PFSK-1 (cell line): ENCODE results near the gene PAQR6.

Experiments
- FOXP2 ChIP-seq: optimal IDR thresholded peaks from 2 replicates; pipeline ENCODE3; 2011; ENCODE audit warnings: borderline replicate concordance, control low read depth, inconsistent platforms; ENCODE audit not compliant: insufficient read depth; ENCODE audit errors: extremely low read length, extremely low read depth
- POLR2AphosphoS5 ChIP-seq: IDR thresholded peaks from 2 replicates; pipeline ENCODE4 v1.6.1; 2012; ENCODE audit warnings: low read depth, mild to moderate bottlenecking, control low read depth, low read length, moderate library complexity
- REST ChIP-seq, 2 experiments: IDR thresholded peaks; 2 replicates each; pipeline versions ENCODE4 v1.6.1 to v1.8.0; 2011 to 2012; ENCODE audit warnings: low read depth in 2 of 2, low read length in 2 of 2, control low read depth in 1 of 2, inconsistent platforms in 1 of 2, mild to moderate bottlenecking in 1 of 2, moderate library complexity in 1 of 2; ENCODE audit not compliant: insufficient read depth in 1 of 2
- SIN3A ChIP-seq: IDR thresholded peaks from 2 replicates; pipeline ENCODE4 v1.6.1; 2012; ENCODE audit warnings: mild to moderate bottlenecking, low read length, moderate library complexity, borderline replicate concordance; ENCODE audit not compliant: insufficient read depth
- TAF1 ChIP-seq: IDR thresholded peaks from 2 replicates; pipeline ENCODE4 v1.6.1; 2012; ENCODE audit warnings: low read length, control low read depth, borderline replicate concordance; ENCODE audit not compliant: insufficient read depth

PAQR6 gene

GRCh38 chr1:156270314-156270713 lies 22.5 kb upstream of the PAQR6 start:
- TF ChIP-seq TAF1 = no peak
- no peak for TF ChIP-seq FOXP2
- TF ChIP-seq REST (IDR thresholded peaks at IDR 0.05; ENCODE audit: insufficient read depth in 1 of 2, low read depth in 2 of 2, low read length in 2 of 2) = no peak
- no peak for TF ChIP-seq POLR2AphosphoS5
- TF ChIP-seq SIN3A = no peak

- no peak for TF ChIP-seq SIN3A
- TF ChIP-seq FOXP2 = no peak
- no peak for TF ChIP-seq REST (IDR thresholded peaks at IDR 0.05; ENCODE audit: insufficient read depth in 1 of 2, low read depth in 2 of 2, low read length in 2 of 2)
- TF ChIP-seq TAF1 = no peak
- no peak for TF ChIP-seq POLR2AphosphoS5
Observed at GRCh38 chr1:156268336-156268735, 20.5 kb upstream of the PAQR6 start.

- TF ChIP-seq FOXP2 = no peak
- no peak for TF ChIP-seq SIN3A
- TF ChIP-seq TAF1 = no peak
- TF ChIP-seq REST (IDR thresholded peaks at IDR 0.05; ENCODE audit: insufficient read depth in 1 of 2, low read depth in 2 of 2, low read length in 2 of 2) = no peak
- TF ChIP-seq POLR2AphosphoS5 = no peak
Observed at GRCh38 chr1:156266051-156266450, 18.2 kb upstream of the PAQR6 start.

- TF ChIP-seq POLR2AphosphoS5 (no peak), TAF1 (no peak), SIN3A (no peak), REST (IDR thresholded peaks at IDR 0.05; ENCODE audit: insufficient read depth in 1 of 2, low read depth in 2 of 2, low read length in 2 of 2) (no peak), FOXP2 (no peak)
Observed at GRCh38 chr1:156263288-156263655, 15.4 kb upstream of the PAQR6 start.
